ENCODE measurements around the gene MCHR2. TPM values are rescaled to one million over a fixed set of nuclear protein-coding genes. Genes with fewer than 3 reads are reported as not detected.

MCHR2 gene
- total RNA-seq, 1 donor from 2014 or later: not detected

GRCh38 chr6:99951016-99951805 lies 42.8 kb downstream of the MCHR2 start:
- H3K4me3 Mint-ChIP-seq (ENCODE audit: low read depth): no peak overlapping the region
- DNase-seq (ENCODE audit: low spot score, unreplicated experiment): no peak
- H3K27ac Mint-ChIP-seq: no peak overlapping the region
- no peak for TF ChIP-seq CTCF (IDR thresholded peaks at IDR 0.05; ENCODE audit: unreplicated experiment)
- H3K27me3 Mint-ChIP-seq: no peaks in the 10 kb centered on the region
- no peaks in the 10 kb centered on the region for H3K36me3 Mint-ChIP-seq (ENCODE audit: insufficient read depth)
- H3K4me1 Mint-ChIP-seq (ENCODE audit: low read depth): no peaks in the 10 kb centered on the region
- no peaks in the 10 kb centered on the region for H3K9me3 Mint-ChIP-seq (ENCODE audit: low read depth)

- no peaks in the 10 kb centered on the region for H3K36me3 Mint-ChIP-seq (ENCODE audit: insufficient read depth)
- no peak overlapping the region for H3K27ac Mint-ChIP-seq
- H3K4me1 Mint-ChIP-seq (ENCODE audit: low read depth): no peaks in the 10 kb centered on the region
- H3K9me3 Mint-ChIP-seq (ENCODE audit: low read depth): no peaks in the 10 kb centered on the region
- no peak for TF ChIP-seq CTCF (IDR thresholded peaks at IDR 0.05; ENCODE audit: unreplicated experiment)
- H3K4me3 Mint-ChIP-seq (ENCODE audit: low read depth): no peak overlapping the region
- DNase-seq (ENCODE audit: low spot score, unreplicated experiment): no peak
- no peaks in the 10 kb centered on the region for H3K27me3 Mint-ChIP-seq
These were observed 48.0 kb downstream of the MCHR2 start for GRCh38 chr6:99946005-99946404.

- H3K4me3 Mint-ChIP-seq (ENCODE audit: low read depth): no peak overlapping the region
- no peak for TF ChIP-seq CTCF (IDR thresholded peaks at IDR 0.05; ENCODE audit: unreplicated experiment)
- no peaks in the 10 kb centered on the region for H3K9me3 Mint-ChIP-seq (ENCODE audit: low read depth)
- H3K27me3 Mint-ChIP-seq: no peaks in the 10 kb centered on the region
- H3K36me3 Mint-ChIP-seq (ENCODE audit: insufficient read depth): no peaks in the 10 kb centered on the region
- no peak for DNase-seq (ENCODE audit: low spot score, unreplicated experiment)
- no peak overlapping the region for H3K27ac Mint-ChIP-seq
- H3K4me1 Mint-ChIP-seq (ENCODE audit: low read depth): no peaks in the 10 kb centered on the region
These were observed 50.2 kb downstream of the MCHR2 start for GRCh38 chr6:99943846-99944245.

GRCh38 chr6:99940582-99940981 lies 53.4 kb downstream of the MCHR2 start:
- no peak overlapping the region for H3K27ac Mint-ChIP-seq
- H3K4me3 Mint-ChIP-seq (ENCODE audit: low read depth): no peak overlapping the region

GRCh38 chr6:99933129-99933528 lies 60.9 kb downstream of the MCHR2 start:
- no peak for DNase-seq (ENCODE audit: low spot score, unreplicated experiment)
- Mint-ChIP-seq H3K27ac (no peak overlapping the region), H3K4me1 (ENCODE audit: low read depth) (no peaks in the 10 kb centered on the region), H3K36me3 (ENCODE audit: insufficient read depth) (no peaks in the 10 kb centered on the region), H3K4me3 (ENCODE audit: low read depth) (no peak overlapping the region), H3K27me3 (peaks cover 4% of the 10 kb centered on the region), H3K9me3 (ENCODE audit: low read depth) (peaks cover 4% of the 10 kb centered on the region)
- TF ChIP-seq CTCF (IDR thresholded peaks at IDR 0.05; ENCODE audit: unreplicated experiment): no peak

More at GRCh38 chr6:99940582-99940981, 53.4 kb downstream of the MCHR2 start:
- DNase-seq (ENCODE audit: low spot score, unreplicated experiment): no peak
- H3K27me3 Mint-ChIP-seq: peaks cover 4% of the 10 kb centered on the region
- no peaks in the 10 kb centered on the region for H3K36me3 Mint-ChIP-seq (ENCODE audit: insufficient read depth)
- no peaks in the 10 kb centered on the region for H3K4me1 Mint-ChIP-seq (ENCODE audit: low read depth)
- TF ChIP-seq CTCF (IDR thresholded peaks at IDR 0.05; ENCODE audit: unreplicated experiment): no peak
- no peaks in the 10 kb centered on the region for H3K9me3 Mint-ChIP-seq (ENCODE audit: low read depth)

All from progenitor cell of endocrine pancreas (in vitro differentiated cells).